GM12878 (cell line): ENCODE results near the gene S100A9. TPM values are rescaled to one million over a fixed set of nuclear protein-coding genes. Genes with fewer than 3 reads are reported as not detected.

Experiments
- ATAC-seq: fragments of 200-7000 bp; cut with Tn5 transposase; 3 replicates; pipeline ENCODE4 v1.9.1; 2020; ENCODE audit warnings: mild to moderate bottlenecking, moderate library complexity
- BruUV-seq: library from RNA; stranded (reverse); fragments of 400-500 nt; replicated peaks from 2 replicates; lab custom pipeline; 2021; lab: Mats Ljungman, UMichigan
- CTCF ChIA-PET: fragments of 300-600 bp; sonication (Branson Sonifier 250); formaldehyde crosslinking; extraction: SDS; loops from one replicate; lab custom pipeline; 2021; ENCODE audit warnings: inconsistent platforms; lab: Yijun Ruan, JAX
- POLR2A ChIA-PET: fragments of 350-600 bp; formaldehyde crosslinking; extraction: SDS; loops from one replicate; lab custom pipeline; 2021; ENCODE audit warnings: inconsistent platforms; lab: Charles Lee
- RAD21 ChIA-PET: fragments of 300-600 bp; sonication (Branson Sonifier 250); formaldehyde crosslinking; loops from one replicate; lab custom pipeline; 2023; ENCODE audit warnings: antibody characterized with exemption; ENCODE audit not compliant: unreplicated experiment; lab: Charles Lee
- SMC1A ChIA-PET: fragments of 300-600 bp; sonication (Branson Sonifier 250); formaldehyde crosslinking; loops from one replicate; lab custom pipeline; 2023; ENCODE audit not compliant: unreplicated experiment, uncharacterized antibody; lab: Charles Lee
- DNase-seq: peaks from one replicate; pipeline ENCODE4 v3.0.0-alpha.2; 2011; ENCODE audit warnings: low read depth, low spot score
- FAIRE-seq: peaks from 3 replicates; lab custom pipeline; 2011; peaks lifted over from hg19 to GRCh38; lab: Jason Lieb, UNC
- H2AFZ ChIP-seq: 2 replicates; pipeline ENCODE4 v1.6.0; 2011; ENCODE audit warnings: low read depth, low read length, control low read depth; ENCODE audit not compliant: control insufficient read depth
- H3K27ac ChIP-seq: 2 replicates; pipeline ENCODE4 v1.5.1; 2011; ENCODE audit warnings: control low read depth; ENCODE audit not compliant: control insufficient read depth, insufficient read depth
- H3K27me3 ChIP-seq, 2 experiments: replicated peaks in 1 of 2; 2 replicates each; pipeline versions ENCODE4 v1.6.0 to v1.6.1; 2011; ENCODE audit warnings: low read length in 1 of 2; ENCODE audit not compliant: control insufficient read depth in 2 of 2, insufficient read depth in 2 of 2
- H3K36me3 ChIP-seq, 2 experiments: 2 replicates each; pipeline ENCODE4 v1.5.1; 2011; ENCODE audit warnings: low read length in 1 of 2; ENCODE audit not compliant: control insufficient read depth in 2 of 2, insufficient read depth in 2 of 2
- H3K4me1 ChIP-seq: 2 replicates; pipeline ENCODE4 v1.6.1; 2011; ENCODE audit warnings: mild to moderate bottlenecking, low read length, moderate library complexity, mixed read lengths; ENCODE audit not compliant: control insufficient read depth, insufficient read depth
- H3K4me2 ChIP-seq: 2 replicates; pipeline ENCODE4 v1.6.0; 2011; ENCODE audit warnings: control low read depth; ENCODE audit not compliant: control insufficient read depth, insufficient read depth
- H3K4me3 ChIP-seq: fragments of 200-600 bp; sonication (generic); 2 replicates; pipeline ENCODE4 v1.5.1; 2016
- H3K79me2 ChIP-seq: 2 replicates; pipeline ENCODE4 v1.6.0; 2011; ENCODE audit warnings: low read length; ENCODE audit not compliant: control insufficient read depth, insufficient read depth
- H3K9ac ChIP-seq: 2 replicates; pipeline ENCODE4 v1.8.0; 2011; ENCODE audit warnings: low read length, control low read depth, mixed read lengths; ENCODE audit not compliant: control insufficient read depth, insufficient read depth
- H3K9me3 ChIP-seq: replicated peaks from 3 replicates; pipeline ENCODE4 v1.5.1; 2011; ENCODE audit warnings: mild to moderate bottlenecking, low read length; ENCODE audit not compliant: control insufficient read depth, insufficient read depth
- H4K20me1 ChIP-seq: 2 replicates; pipeline ENCODE4 v1.6.0; 2011; ENCODE audit not compliant: control insufficient read depth, insufficient read depth
- BHLHE40 ChIP-seq, 2 experiments: fragments of 450-650 bp in 1 of 2; IDR thresholded peaks; 2 replicates each; pipeline ENCODE4 v1.6.1; 2011 to 2017; ENCODE audit warnings: low read depth in 2 of 2, borderline replicate concordance in 1 of 2, improper control_type of control experiment in 1 of 2, low read length in 1 of 2, mild to moderate bottlenecking in 1 of 2
- FOXK2 ChIP-seq: fragments of 450-650 bp; IDR thresholded peaks from 2 replicates; pipeline ENCODE4 v1.6.1; 2017; ENCODE audit warnings: mild to moderate bottlenecking, moderate library complexity
- GATAD2B ChIP-seq: fragments of 450-650 bp; conservative IDR thresholded peaks from 2 replicates; pipeline ENCODE4 v1.6.1; 2017; ENCODE audit warnings: low read depth, mild to moderate bottlenecking, moderate library complexity
- HDAC2 ChIP-seq: fragments of 200-600 bp; sonication (generic); IDR thresholded peaks from 2 replicates; pipeline ENCODE4 v1.6.1; 2017
- JUND ChIP-seq: IDR thresholded peaks from 2 replicates; pipeline ENCODE4 v1.6.1; 2012; ENCODE audit warnings: low read depth, mild to moderate bottlenecking, low read length, improper control_type of control experiment, moderate library complexity
- NR2F1 ChIP-seq: fragments of 450-650 bp; conservative IDR thresholded peaks from 2 replicates; pipeline ENCODE4 v1.6.1; 2017; ENCODE audit warnings: mild to moderate bottlenecking
- POLR2AphosphoS5 ChIP-seq: IDR thresholded peaks from 2 replicates; pipeline ENCODE4 v1.6.1; 2011; ENCODE audit warnings: mild to moderate bottlenecking, low read length, inconsistent platforms
- RAD21 ChIP-seq: IDR thresholded peaks from 2 replicates; pipeline ENCODE4 v1.6.1; 2011; ENCODE audit warnings: mild to moderate bottlenecking, low read depth, low read length, moderate library complexity; ENCODE audit not compliant: insufficient read depth
- RAD51 ChIP-seq: fragments of 450-650 bp; IDR thresholded peaks from 2 replicates; pipeline ENCODE4 v1.6.1; 2016; ENCODE audit warnings: moderate library complexity, mild to moderate bottlenecking, inconsistent platforms
- SMAD1 ChIP-seq: fragments of 450-650 bp; IDR thresholded peaks from 2 replicates; pipeline ENCODE4 v1.6.1; 2018; ENCODE audit warnings: mild to moderate bottlenecking, low read depth; ENCODE audit not compliant: partially characterized antibody
- SREBF1 ChIP-seq: IDR thresholded peaks from 2 replicates; pipeline ENCODE4 v1.6.1; 2012; ENCODE audit warnings: mild to moderate bottlenecking, low read length
- SUZ12 ChIP-seq: fragments of 200-600 bp; sonication (generic); IDR thresholded peaks from one replicate; pipeline ENCODE4 v1.6.1; 2018; ENCODE audit warnings: antibody characterized with exemption, mild to moderate bottlenecking; ENCODE audit not compliant: unreplicated experiment
- ZNF207 ChIP-seq: fragments of 450-650 bp; IDR thresholded peaks from 2 replicates; pipeline ENCODE4 v1.6.1; 2014; ENCODE audit warnings: antibody characterized with exemption, mild to moderate bottlenecking, borderline replicate concordance
- WGBS: methylation state at CpG from one replicate; pipeline ENCODE4 v1.1.6; 2016; ENCODE audit warnings: low lambda C conversion rate; ENCODE audit not compliant: insufficient replicate concordance, insufficient coverage; ENCODE audit errors: missing lambda C conversion rate; 5-methylcytosine and 5-hydroxymethylcytosine counted together
- in situ Hi-C: fragments of 300-500 bp; cut with MboI; formaldehyde crosslinking; loops from 9 replicates; pipeline ENCODE4 v1.14.3; 2018; ENCODE audit warnings: mixed read lengths
- intact Hi-C: fragments of 100-400 bp; cut with micrococcal nuclease; formaldehyde crosslinking; loops from one replicate; pipeline ENCODE4 v1.14.2; 2022; ENCODE audit not compliant: unreplicated experiment
- polyA plus RNA-seq, 11 experiments: library from polyadenylated mRNA; depleted of rRNA in 4 of 11; unstranded in 6 of 11; stranded (reverse) in 5 of 11; fragments of >200 nt; fragmentation: Nextera tagmentation in 4 of 11; fragmentation: Illumina TruSeq in 1 of 11; extraction: Ambion mirVana in 4 of 11; extraction: Trizol in 1 of 11; gene quantifications; 1 replicate in 1 of 11; 2 replicates in 10 of 11; pipeline versions ENCODE4 v1.2.1 to v1.2.3, GENCODE V29; 2011 to 2016; ENCODE audit warnings: inconsistent platforms in 2 of 11, missing spikeins in 2 of 11, low read depth in 1 of 11
- total RNA-seq, 4 experiments: library from RNA; depleted of rRNA in 3 of 4; stranded (reverse); fragments of >200 nt in 3 of 4; fragmentation: Illumina TruSeq in 1 of 4; extraction: Trizol in 1 of 4; gene quantifications; 2 replicates each; pipeline versions ENCODE4 v1.2.1 to v1.2.3, GENCODE V29; 2013 to 2021
- TF ChIP-seq, protein P1 (sequence below): fragments of 450-650 bp; conservative IDR thresholded peaks from 2 replicates; pipeline ENCODE4 v1.6.1; 2017; ENCODE audit warnings: mild to moderate bottlenecking, moderate library complexity
- TF ChIP-seq, protein P2 (sequence below): IDR thresholded peaks from 2 replicates; pipeline ENCODE4 v1.6.1; 2012; ENCODE audit warnings: low read depth, low read length, improper control_type of control experiment

Gene S100A9
- total and polyA plus RNA-seq, 10 of the 15 experiments (the other 5 are each of a cell fraction or from before 2014, with no cell fraction given), result 0.22 to 1.7 (median 0.49) TPM; not detected in 3

DNA sequence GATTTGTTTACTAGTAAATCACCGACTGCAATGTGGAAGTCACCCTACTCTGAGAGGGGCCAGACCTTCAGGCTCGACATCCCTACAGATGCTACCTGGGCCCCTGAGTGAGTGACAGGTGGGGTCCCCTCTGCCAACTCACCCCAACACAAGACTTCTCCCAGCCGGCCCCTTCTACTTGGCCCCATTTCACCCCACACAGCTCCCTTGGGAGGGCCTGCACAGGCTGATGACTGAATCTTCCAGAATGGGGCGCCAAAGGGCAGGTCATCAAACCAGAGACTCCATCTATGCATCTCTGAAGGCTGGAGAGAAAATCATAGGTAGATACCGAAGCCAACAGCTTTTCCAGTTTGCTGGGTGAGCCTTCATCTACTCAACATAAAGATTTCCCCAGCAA lies 42.6 kb downstream of the S100A9 start:
- intact Hi-C loops, result loop anchor here (5.0 kb wide), 1 partner anchor 97 kb away; no protein-coding TSS in a partner anchor
- in situ Hi-C loops, result no loop called here
- ChIA-PET CTCF (interaction anchor here (1.3 to 6.8 kb wide), 4 partner anchors 45 to 95 kb away, joined by 3 to 44 read pairs (median 5); no protein-coding TSS in a partner anchor), RAD21 (interaction anchor here (1.1 kb wide), 1 partner anchor 95 kb away, joined by 5 read pairs; no protein-coding TSS in a partner anchor), SMC1A (interaction anchor here (1.0 kb wide), 1 partner anchor 94 kb away, joined by 6 read pairs; no protein-coding TSS in a partner anchor), POLR2A (no interaction called here)
- Histone ChIP-seq H3K4me3 (no peak overlapping the region), H3K4me1 (no peaks in the 10 kb centered on the region), H3K36me3 (no peaks in the 10 kb centered on the region), H3K4me2 (no peak overlapping the region), H3K27me3 (peaks cover 0 to 4% of the 10 kb centered on the region in 2 experiments; a peak in 2 of 4 replicates), H3K9ac (no peak overlapping the region), H3K9me3 (no peaks in the 10 kb centered on the region), H3K27ac (no peak overlapping the region), H2AFZ (no peak overlapping the region), H4K20me1 (no peaks in the 10 kb centered on the region), H3K79me2 (no peaks in the 10 kb centered on the region)
- no peak for TF ChIP-seq POLR2AphosphoS5
- peak; percentile 37 for TF ChIP-seq RAD21
- ATAC-seq (no peak), DNase-seq (no peak), FAIRE-seq (no peak)
- no TSS peak for BruUV-seq
- WGBS, result 12% methylated on average over 5 of the region's 5 CpGs

DNA sequence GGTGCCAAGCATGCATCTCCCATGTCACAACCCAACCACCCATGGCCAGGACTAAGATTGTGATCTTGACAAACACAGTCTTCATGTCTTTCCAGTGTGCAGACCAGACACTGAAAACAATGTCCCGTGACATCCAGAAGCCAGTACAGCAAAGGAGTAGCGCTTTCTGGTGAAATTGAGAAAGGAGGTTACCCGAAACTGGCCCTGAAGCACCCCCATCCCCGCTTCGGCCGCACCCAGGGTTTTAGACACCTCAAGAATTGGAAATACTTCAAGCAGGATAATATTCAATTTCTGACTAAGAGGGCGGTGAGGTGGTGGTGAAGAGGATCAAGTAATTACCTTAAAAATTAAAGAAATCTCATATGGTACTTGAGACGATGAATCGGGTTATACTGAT lies 43.8 kb downstream of the S100A9 start:
- FAIRE-seq (no peak), ATAC-seq (no peak), DNase-seq (no peak)
- H3K27ac ChIP-seq, result no peak overlapping the region
- no TSS peak for BruUV-seq
- peaks cover 0 to 4% of the 10 kb centered on the region in 2 experiments; a peak in 2 of 4 replicates for H3K27me3 ChIP-seq
- RAD21 ChIA-PET, result no interaction called here
- in situ Hi-C loops, result no loop called here
- CTCF ChIA-PET, result interaction anchor here (6.8 kb wide), 1 partner anchor 49 kb away, joined by 44 read pairs; no protein-coding TSS in a partner anchor
- H3K4me1 ChIP-seq, result no peaks in the 10 kb centered on the region
- intact Hi-C loops, result loop anchor here (5.0 kb wide), 1 partner anchor 96 kb away; no protein-coding TSS in a partner anchor
- WGBS, result 38% methylated on average over 9 of the region's 9 CpGs
- no peaks in the 10 kb centered on the region for H3K79me2 ChIP-seq
- SMC1A ChIA-PET, result no interaction called here
- POLR2A ChIA-PET, result no interaction called here
- no peak overlapping the region for H2AFZ ChIP-seq
- no peak overlapping the region for H3K4me3 ChIP-seq
- H3K9ac ChIP-seq, result no peak overlapping the region
- H3K4me2 ChIP-seq, result no peak overlapping the region
- H4K20me1 ChIP-seq, result no peaks in the 10 kb centered on the region
- H3K36me3 ChIP-seq, result no peaks in the 10 kb centered on the region
- H3K9me3 ChIP-seq, result no peaks in the 10 kb centered on the region
- TF ChIP-seq RAD21 (no peak), NR2F1 (no peak), RAD51 (no peak), GATAD2B (no peak), BHLHE40 (IDR thresholded peaks at IDR 0.05; ENCODE audit: borderline replicate concordance in 1 of 2, low read depth in 2 of 2, low read length in 1 of 2) (no peak), JUND (no peak), ZNF207 (no peak), SMAD1 (no peak), FOXK2 (no peak), SREBF1 (no peak), SUZ12 (no peak), HDAC2 (no peak)
- TF ChIP-seq, protein P1, sequence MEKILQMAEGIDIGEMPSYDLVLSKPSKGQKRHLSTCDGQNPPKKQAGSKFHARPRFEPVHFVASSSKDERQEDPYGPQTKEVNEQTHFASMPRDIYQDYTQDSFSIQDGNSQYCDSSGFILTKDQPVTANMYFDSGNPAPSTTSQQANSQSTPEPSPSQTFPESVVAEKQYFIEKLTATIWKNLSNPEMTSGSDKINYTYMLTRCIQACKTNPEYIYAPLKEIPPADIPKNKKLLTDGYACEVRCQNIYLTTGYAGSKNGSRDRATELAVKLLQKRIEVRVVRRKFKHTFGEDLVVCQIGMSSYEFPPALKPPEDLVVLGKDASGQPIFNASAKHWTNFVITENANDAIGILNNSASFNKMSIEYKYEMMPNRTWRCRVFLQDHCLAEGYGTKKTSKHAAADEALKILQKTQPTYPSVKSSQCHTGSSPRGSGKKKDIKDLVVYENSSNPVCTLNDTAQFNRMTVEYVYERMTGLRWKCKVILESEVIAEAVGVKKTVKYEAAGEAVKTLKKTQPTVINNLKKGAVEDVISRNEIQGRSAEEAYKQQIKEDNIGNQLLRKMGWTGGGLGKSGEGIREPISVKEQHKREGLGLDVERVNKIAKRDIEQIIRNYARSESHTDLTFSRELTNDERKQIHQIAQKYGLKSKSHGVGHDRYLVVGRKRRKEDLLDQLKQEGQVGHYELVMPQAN, result no peak
- TF ChIP-seq, protein P2, sequence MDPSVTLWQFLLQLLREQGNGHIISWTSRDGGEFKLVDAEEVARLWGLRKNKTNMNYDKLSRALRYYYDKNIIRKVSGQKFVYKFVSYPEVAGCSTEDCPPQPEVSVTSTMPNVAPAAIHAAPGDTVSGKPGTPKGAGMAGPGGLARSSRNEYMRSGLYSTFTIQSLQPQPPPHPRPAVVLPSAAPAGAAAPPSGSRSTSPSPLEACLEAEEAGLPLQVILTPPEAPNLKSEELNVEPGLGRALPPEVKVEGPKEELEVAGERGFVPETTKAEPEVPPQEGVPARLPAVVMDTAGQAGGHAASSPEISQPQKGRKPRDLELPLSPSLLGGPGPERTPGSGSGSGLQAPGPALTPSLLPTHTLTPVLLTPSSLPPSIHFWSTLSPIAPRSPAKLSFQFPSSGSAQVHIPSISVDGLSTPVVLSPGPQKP, result no peak
